ENCODE data around the gene COLGALT1. TPM values are rescaled to one million over a fixed set of nuclear protein-coding genes. Genes with fewer than 3 reads are reported as not detected.
"Not testable (repeated sequence)": the region's sequence is repeated elsewhere in the genome, so short reads cannot be mapped to it uniquely, and the experiment has no call there.

Gene COLGALT1
- total and polyA plus RNA-seq, 2 experiments from 2014 or later: 18.2 to 63.4 TPM

DNA sequence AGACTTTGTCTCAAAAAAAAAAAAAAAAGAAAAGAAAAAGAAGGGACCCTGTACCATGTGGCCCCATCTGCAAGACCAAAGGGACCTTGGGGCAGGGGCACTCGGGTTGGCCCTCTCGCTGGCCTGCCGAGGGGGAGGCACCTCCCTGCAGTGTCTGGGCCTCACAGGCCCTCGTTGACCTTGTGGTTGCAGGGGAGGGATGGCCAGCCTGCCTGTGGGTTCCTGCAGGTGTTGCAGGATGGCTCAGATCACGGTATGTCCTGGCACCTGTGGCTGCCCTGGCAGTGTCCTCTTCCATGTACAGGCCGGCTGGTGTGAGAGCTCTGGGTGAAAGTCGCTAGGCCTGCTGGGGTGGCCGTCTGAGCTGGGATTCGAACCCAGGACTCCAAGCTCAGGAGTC is 48.7 kb upstream of the COLGALT1 start (continued):
- TF ChIP-seq REST (IDR thresholded peaks at IDR 0.05; ENCODE audit: unreplicated experiment) (no peak), POLR2AphosphoS5 (IDR thresholded peaks at IDR 0.05; ENCODE audit: low read depth) (no peak), ETS1 (IDR thresholded peaks at IDR 0.05) (no peak), EZH2phosphoT487 (IDR thresholded peaks at IDR 0.05; ENCODE audit: unreplicated experiment) (no peak), STAT1 (IDR thresholded peaks at IDR 0.05; ENCODE audit: unreplicated experiment) (no peak), ZNF331 (CRISPR knock-in tag; IDR thresholded peaks at IDR 0.05; ENCODE audit: low read depth) (no peak), ZNF114 (CRISPR knock-in tag; IDR thresholded peaks at IDR 0.05) (no peak), CREB1 (CRISPR knock-in tag; IDR thresholded peaks at IDR 0.05; ENCODE audit: low read depth) (no peak)
- TF ChIP-seq, protein P1, sequence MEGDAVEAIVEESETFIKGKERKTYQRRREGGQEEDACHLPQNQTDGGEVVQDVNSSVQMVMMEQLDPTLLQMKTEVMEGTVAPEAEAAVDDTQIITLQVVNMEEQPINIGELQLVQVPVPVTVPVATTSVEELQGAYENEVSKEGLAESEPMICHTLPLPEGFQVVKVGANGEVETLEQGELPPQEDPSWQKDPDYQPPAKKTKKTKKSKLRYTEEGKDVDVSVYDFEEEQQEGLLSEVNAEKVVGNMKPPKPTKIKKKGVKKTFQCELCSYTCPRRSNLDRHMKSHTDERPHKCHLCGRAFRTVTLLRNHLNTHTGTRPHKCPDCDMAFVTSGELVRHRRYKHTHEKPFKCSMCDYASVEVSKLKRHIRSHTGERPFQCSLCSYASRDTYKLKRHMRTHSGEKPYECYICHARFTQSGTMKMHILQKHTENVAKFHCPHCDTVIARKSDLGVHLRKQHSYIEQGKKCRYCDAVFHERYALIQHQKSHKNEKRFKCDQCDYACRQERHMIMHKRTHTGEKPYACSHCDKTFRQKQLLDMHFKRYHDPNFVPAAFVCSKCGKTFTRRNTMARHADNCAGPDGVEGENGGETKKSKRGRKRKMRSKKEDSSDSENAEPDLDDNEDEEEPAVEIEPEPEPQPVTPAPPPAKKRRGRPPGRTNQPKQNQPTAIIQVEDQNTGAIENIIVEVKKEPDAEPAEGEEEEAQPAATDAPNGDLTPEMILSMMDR (conservative IDR thresholded peaks at IDR 0.05; ENCODE audit: low read depth in 2 of 2): no peak

DNA sequence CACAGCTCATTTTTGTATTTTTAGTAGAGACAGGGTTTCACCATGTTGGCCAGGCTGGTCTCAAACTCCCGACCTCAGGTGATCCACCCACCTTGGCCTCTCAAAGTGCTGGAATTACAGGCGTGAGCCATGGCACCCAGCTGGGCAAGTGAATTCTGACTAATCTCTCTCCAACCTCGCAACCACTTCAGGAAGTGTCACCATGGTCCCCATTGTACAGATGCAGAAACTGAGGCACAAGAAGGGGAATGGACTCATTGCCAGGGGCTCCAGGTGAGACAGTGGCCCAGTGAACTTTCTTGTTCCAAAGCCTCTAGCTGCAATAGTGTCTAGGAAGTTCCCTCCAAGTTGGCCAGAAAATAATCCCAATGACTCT is 46.9 kb upstream of the COLGALT1 start:
- Mint-ChIP-seq H3K27me3 (ENCODE audit: insufficient read depth, low read depth, poor library complexity) (peaks cover 19% of the 10 kb centered on the region), H3K4me1 (peaks cover 13% of the 10 kb centered on the region)
- Histone ChIP-seq H3K79me2 (replicated peaks; ENCODE audit: insufficient read depth) (peaks cover 26% of the 10 kb centered on the region), H3F3A (replicated peaks; ENCODE audit: low read depth) (peaks cover 13% of the 10 kb centered on the region), H3K4me1 (ENCODE audit: insufficient read depth) (peaks cover 11% of the 10 kb centered on the region)
- not testable (repeated sequence) for H4K20me1 ChIP-seq (replicated peaks; ENCODE audit: insufficient read depth); H3K27ac Mint-ChIP-seq; H3K9me3 Mint-ChIP-seq; H3K4me3 Mint-ChIP-seq; DNase-seq (ENCODE audit: low spot score); ATAC-seq; H3K4me2 ChIP-seq; H3K36me3 Mint-ChIP-seq (ENCODE audit: low read depth); H3K27me3 ChIP-seq (ENCODE audit: insufficient read depth); H3K9me2 ChIP-seq (ENCODE audit: insufficient read depth); H3K4me3 ChIP-seq; H3K27ac ChIP-seq (ENCODE audit: low read depth); H2AFZ ChIP-seq; H3K36me3 ChIP-seq (ENCODE audit: insufficient read depth)
